ENCODE results near the gene PCDH19. TPM values are rescaled to one million over a fixed set of nuclear protein-coding genes. Genes with fewer than 3 reads are reported as not detected.

The PCDH19 gene
- total and polyA plus RNA-seq, 2 donors = 0.46 to 0.76 TPM

GRCh38 chrX:100368167-100368566 is 41.9 kb downstream of the PCDH19 start:
- no peak for DNase-seq (ENCODE audit: low read depth in 6 of 9, low spot score in 9 of 9)
- Histone ChIP-seq H3K4me1 (ENCODE audit: control insufficient read depth in 2 of 2, insufficient read depth in 2 of 2, low read length in 2 of 2) (no peaks in the 10 kb centered on the region), H3K27ac (ENCODE audit: low read depth in 1 of 2, low read length in 1 of 2) (no peak overlapping the region), H3K27me3 (ENCODE audit: control insufficient read depth in 2 of 2, insufficient read depth in 1 of 2, low read length in 1 of 2) (no peaks in the 10 kb centered on the region), H3K36me3 (ENCODE audit: control insufficient read depth in 2 of 2, insufficient read depth in 2 of 2, low read length in 1 of 2) (no peaks in the 10 kb centered on the region), H3K4me3 (ENCODE audit: low read length in 2 of 2) (no peak overlapping the region), H3K9me3 (ENCODE audit: control insufficient read depth in 2 of 2, insufficient read depth in 1 of 2, low read length in 1 of 2) (no peaks in the 10 kb centered on the region)

- DNase-seq (ENCODE audit: low read depth in 6 of 9, low spot score in 9 of 9) = no peak
- H3K27ac ChIP-seq (ENCODE audit: low read depth in 1 of 2, low read length in 1 of 2) = no peak overlapping the region
- WGBS = 48% methylated on average over 3 of the region's 3 CpGs
- no peak overlapping the region for H3K4me3 ChIP-seq (ENCODE audit: low read length in 2 of 2)
- no peaks in the 10 kb centered on the region for H3K9me3 ChIP-seq (ENCODE audit: control insufficient read depth in 2 of 2, insufficient read depth in 1 of 2, low read length in 1 of 2)
- no peaks in the 10 kb centered on the region for H3K27me3 ChIP-seq (ENCODE audit: control insufficient read depth in 2 of 2, insufficient read depth in 1 of 2, low read length in 1 of 2)
- no peaks in the 10 kb centered on the region for H3K36me3 ChIP-seq (ENCODE audit: control insufficient read depth in 2 of 2, insufficient read depth in 2 of 2, low read length in 1 of 2)
- H3K4me1 ChIP-seq (ENCODE audit: control insufficient read depth in 2 of 2, insufficient read depth in 2 of 2, low read length in 2 of 2) = no peaks in the 10 kb centered on the region
Measured at GRCh38 chrX:100363896-100364295, 46.2 kb downstream of the PCDH19 start.

- Histone ChIP-seq H3K9me3 (ENCODE audit: control insufficient read depth in 2 of 2, insufficient read depth in 1 of 2, low read length in 1 of 2) (no peaks in the 10 kb centered on the region), H3K36me3 (ENCODE audit: control insufficient read depth in 2 of 2, insufficient read depth in 2 of 2, low read length in 1 of 2) (no peaks in the 10 kb centered on the region), H3K27ac (ENCODE audit: low read depth in 1 of 2, low read length in 1 of 2) (no peak overlapping the region), H3K4me1 (ENCODE audit: control insufficient read depth in 2 of 2, insufficient read depth in 2 of 2, low read length in 2 of 2) (no peaks in the 10 kb centered on the region), H3K27me3 (ENCODE audit: control insufficient read depth in 2 of 2, insufficient read depth in 1 of 2, low read length in 1 of 2) (no peaks in the 10 kb centered on the region), H3K4me3 (ENCODE audit: low read length in 2 of 2) (no peak overlapping the region)
- no peak for DNase-seq (ENCODE audit: low read depth in 6 of 9, low spot score in 9 of 9)
- 80% methylated on average over 3 of the region's 3 CpGs for WGBS
Measured at GRCh38 chrX:100358766-100359165, 51.3 kb downstream of the PCDH19 start.

- H3K27me3 ChIP-seq (ENCODE audit: control insufficient read depth in 2 of 2, insufficient read depth in 1 of 2, low read length in 1 of 2) = no peaks in the 10 kb centered on the region
- DNase-seq (ENCODE audit: low read depth in 6 of 9, low spot score in 9 of 9) = no peak
- H3K27ac ChIP-seq (ENCODE audit: low read depth in 1 of 2, low read length in 1 of 2) = no peak overlapping the region
- H3K4me3 ChIP-seq (ENCODE audit: low read length in 2 of 2) = no peak overlapping the region
- H3K9me3 ChIP-seq (ENCODE audit: control insufficient read depth in 2 of 2, insufficient read depth in 1 of 2, low read length in 1 of 2) = no peaks in the 10 kb centered on the region
- H3K4me1 ChIP-seq (ENCODE audit: control insufficient read depth in 2 of 2, insufficient read depth in 2 of 2, low read length in 2 of 2) = no peaks in the 10 kb centered on the region
- H3K36me3 ChIP-seq (ENCODE audit: control insufficient read depth in 2 of 2, insufficient read depth in 2 of 2, low read length in 1 of 2) = no peaks in the 10 kb centered on the region
- WGBS = 82% methylated on average over 3 of the region's 3 CpGs
Measured at GRCh38 chrX:100356351-100356896, 53.6 kb downstream of the PCDH19 start.

- WGBS = 65% methylated on average over 3 of the region's 3 CpGs
- DNase-seq (ENCODE audit: low read depth in 6 of 9, low spot score in 9 of 9) = no peak
Measured at GRCh38 chrX:100355680-100356079, 54.4 kb downstream of the PCDH19 start.

GRCh38 chrX:100353326-100353725 is 56.7 kb downstream of the PCDH19 start:
- 86% methylated on average over 4 of the region's 4 CpGs for WGBS

More at GRCh38 chrX:100355680-100356079, 54.4 kb downstream of the PCDH19 start:
- Histone ChIP-seq H3K9me3 (ENCODE audit: control insufficient read depth in 2 of 2, insufficient read depth in 1 of 2, low read length in 1 of 2) (no peaks in the 10 kb centered on the region), H3K27me3 (ENCODE audit: control insufficient read depth in 2 of 2, insufficient read depth in 1 of 2, low read length in 1 of 2) (no peaks in the 10 kb centered on the region), H3K4me1 (ENCODE audit: control insufficient read depth in 2 of 2, insufficient read depth in 2 of 2, low read length in 2 of 2) (no peaks in the 10 kb centered on the region), H3K4me3 (ENCODE audit: low read length in 2 of 2) (no peak overlapping the region), H3K36me3 (ENCODE audit: control insufficient read depth in 2 of 2, insufficient read depth in 2 of 2, low read length in 1 of 2) (no peaks in the 10 kb centered on the region), H3K27ac (ENCODE audit: low read depth in 1 of 2, low read length in 1 of 2) (no peak overlapping the region)

GRCh38 chrX:100350704-100351489 is 59.2 kb downstream of the PCDH19 start:
- Histone ChIP-seq H3K36me3 (ENCODE audit: control insufficient read depth in 2 of 2, insufficient read depth in 2 of 2, low read length in 1 of 2) (no peaks in the 10 kb centered on the region), H3K4me3 (ENCODE audit: low read length in 2 of 2) (no peak overlapping the region), H3K4me1 (ENCODE audit: control insufficient read depth in 2 of 2, insufficient read depth in 2 of 2, low read length in 2 of 2) (no peaks in the 10 kb centered on the region), H3K27me3 (ENCODE audit: control insufficient read depth in 2 of 2, insufficient read depth in 1 of 2, low read length in 1 of 2) (no peaks in the 10 kb centered on the region), H3K27ac (ENCODE audit: low read depth in 1 of 2, low read length in 1 of 2) (no peak overlapping the region), H3K9me3 (ENCODE audit: control insufficient read depth in 2 of 2, insufficient read depth in 1 of 2, low read length in 1 of 2) (no peaks in the 10 kb centered on the region)
- no peak for DNase-seq (ENCODE audit: low read depth in 6 of 9, low spot score in 9 of 9)
- 78% methylated on average over 5 of the region's 5 CpGs for WGBS

More at GRCh38 chrX:100353326-100353725, 56.7 kb downstream of the PCDH19 start:
- H3K36me3 ChIP-seq (ENCODE audit: control insufficient read depth in 2 of 2, insufficient read depth in 2 of 2, low read length in 1 of 2) = no peaks in the 10 kb centered on the region
- no peaks in the 10 kb centered on the region for H3K4me1 ChIP-seq (ENCODE audit: control insufficient read depth in 2 of 2, insufficient read depth in 2 of 2, low read length in 2 of 2)
- H3K27ac ChIP-seq (ENCODE audit: low read depth in 1 of 2, low read length in 1 of 2) = no peak overlapping the region
- no peak overlapping the region for H3K4me3 ChIP-seq (ENCODE audit: low read length in 2 of 2)
- no peaks in the 10 kb centered on the region for H3K27me3 ChIP-seq (ENCODE audit: control insufficient read depth in 2 of 2, insufficient read depth in 1 of 2, low read length in 1 of 2)
- no peaks in the 10 kb centered on the region for H3K9me3 ChIP-seq (ENCODE audit: control insufficient read depth in 2 of 2, insufficient read depth in 1 of 2, low read length in 1 of 2)
- DNase-seq (ENCODE audit: low read depth in 6 of 9, low spot score in 9 of 9) = no peak

- H3K27me3 ChIP-seq (ENCODE audit: control insufficient read depth in 2 of 2, insufficient read depth in 1 of 2, low read length in 1 of 2) = no peaks in the 10 kb centered on the region
- H3K9me3 ChIP-seq (ENCODE audit: control insufficient read depth in 2 of 2, insufficient read depth in 1 of 2, low read length in 1 of 2) = no peaks in the 10 kb centered on the region
- H3K4me1 ChIP-seq (ENCODE audit: control insufficient read depth in 2 of 2, insufficient read depth in 2 of 2, low read length in 2 of 2) = no peaks in the 10 kb centered on the region
- no peaks in the 10 kb centered on the region for H3K36me3 ChIP-seq (ENCODE audit: control insufficient read depth in 2 of 2, insufficient read depth in 2 of 2, low read length in 1 of 2)
- H3K27ac ChIP-seq (ENCODE audit: low read depth in 1 of 2, low read length in 1 of 2) = no peak overlapping the region
- H3K4me3 ChIP-seq (ENCODE audit: low read length in 2 of 2) = no peak overlapping the region
- DNase-seq (ENCODE audit: low read depth in 6 of 9, low spot score in 9 of 9) = no peak
Measured at GRCh38 chrX:100349391-100349790, 60.7 kb downstream of the PCDH19 start.

- Histone ChIP-seq H3K36me3 (ENCODE audit: control insufficient read depth in 2 of 2, insufficient read depth in 2 of 2, low read length in 1 of 2) (no peaks in the 10 kb centered on the region), H3K27me3 (ENCODE audit: control insufficient read depth in 2 of 2, insufficient read depth in 1 of 2, low read length in 1 of 2) (no peaks in the 10 kb centered on the region), H3K9me3 (ENCODE audit: control insufficient read depth in 2 of 2, insufficient read depth in 1 of 2, low read length in 1 of 2) (no peaks in the 10 kb centered on the region), H3K27ac (ENCODE audit: low read depth in 1 of 2, low read length in 1 of 2) (no peak overlapping the region), H3K4me1 (ENCODE audit: control insufficient read depth in 2 of 2, insufficient read depth in 2 of 2, low read length in 2 of 2) (no peaks in the 10 kb centered on the region), H3K4me3 (ENCODE audit: low read length in 2 of 2) (no peak overlapping the region)
- 88% methylated on average over 4 of the region's 4 CpGs for WGBS
- no peak for DNase-seq (ENCODE audit: low read depth in 6 of 9, low spot score in 9 of 9)
Measured at GRCh38 chrX:100341142-100341510, 68.9 kb downstream of the PCDH19 start.
